AG04449 (cell line): ENCODE results near the gene ZFP92.

Experiments
- CTCF ChIA-PET: fragments of 350-600 bp; formaldehyde crosslinking; extraction: SDS; loops from one replicate; lab custom pipeline; 2021; ENCODE audit warnings: antibody characterized with exemption; lab: Yijun Ruan, JAX
- POLR2A ChIA-PET: fragments of 400-600, 350-600 bp; formaldehyde crosslinking; extraction: SDS; loops from one replicate; lab custom pipeline; 2020; ENCODE audit warnings: antibody characterized with exemption, inconsistent platforms; lab: Yijun Ruan, JAX
- DNase-seq: peaks from one replicate; pipeline ENCODE4 v3.0.0-alpha.2; 2010; ENCODE audit warnings: low read depth, low spot score
- H3K4me3 ChIP-seq: 2 replicates; pipeline ENCODE4 v1.5.1; 2011; ENCODE audit warnings: low read depth, mild to moderate bottlenecking, control low read depth, low read length
- TF ChIP-seq, protein P1 (sequence below): IDR thresholded peaks from one replicate; pipeline ENCODE4 v1.5.1; 2011; ENCODE audit warnings: mild to moderate bottlenecking, moderate library complexity, low read length, control low read depth, inconsistent platforms; ENCODE audit not compliant: insufficient read depth; ENCODE audit errors: missing control alignments

The ZFP92 gene

DNA sequence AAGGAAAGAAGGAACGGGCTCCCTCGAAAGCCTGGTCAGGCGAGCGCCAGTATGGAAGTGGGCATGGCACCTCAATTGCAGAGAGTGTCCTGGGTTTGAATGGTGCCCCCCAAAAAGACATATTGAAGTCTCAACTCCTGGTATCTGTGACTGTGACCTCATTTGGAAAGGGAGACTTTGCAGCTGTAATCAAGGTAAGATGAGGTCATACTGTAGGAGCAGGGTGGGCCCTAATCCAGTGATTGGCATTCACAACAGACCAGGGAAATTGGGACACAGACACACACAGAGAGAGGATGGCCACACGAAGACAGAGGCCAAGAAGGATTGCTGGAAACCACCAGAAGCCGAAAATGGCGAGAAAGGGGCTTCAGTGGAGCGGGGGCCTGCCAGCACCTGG lies 6.4 kb downstream of the ZFP92 start:
- DNase-seq = no peak
- TF ChIP-seq, protein P1, sequence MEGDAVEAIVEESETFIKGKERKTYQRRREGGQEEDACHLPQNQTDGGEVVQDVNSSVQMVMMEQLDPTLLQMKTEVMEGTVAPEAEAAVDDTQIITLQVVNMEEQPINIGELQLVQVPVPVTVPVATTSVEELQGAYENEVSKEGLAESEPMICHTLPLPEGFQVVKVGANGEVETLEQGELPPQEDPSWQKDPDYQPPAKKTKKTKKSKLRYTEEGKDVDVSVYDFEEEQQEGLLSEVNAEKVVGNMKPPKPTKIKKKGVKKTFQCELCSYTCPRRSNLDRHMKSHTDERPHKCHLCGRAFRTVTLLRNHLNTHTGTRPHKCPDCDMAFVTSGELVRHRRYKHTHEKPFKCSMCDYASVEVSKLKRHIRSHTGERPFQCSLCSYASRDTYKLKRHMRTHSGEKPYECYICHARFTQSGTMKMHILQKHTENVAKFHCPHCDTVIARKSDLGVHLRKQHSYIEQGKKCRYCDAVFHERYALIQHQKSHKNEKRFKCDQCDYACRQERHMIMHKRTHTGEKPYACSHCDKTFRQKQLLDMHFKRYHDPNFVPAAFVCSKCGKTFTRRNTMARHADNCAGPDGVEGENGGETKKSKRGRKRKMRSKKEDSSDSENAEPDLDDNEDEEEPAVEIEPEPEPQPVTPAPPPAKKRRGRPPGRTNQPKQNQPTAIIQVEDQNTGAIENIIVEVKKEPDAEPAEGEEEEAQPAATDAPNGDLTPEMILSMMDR = no peak
- ChIA-PET CTCF (no interaction called here), POLR2A (no interaction called here)
- H3K4me3 ChIP-seq = no peak overlapping the region

GRCh38 chrX:153420851-153421599 lies 9.8 kb downstream of the ZFP92 start:
- ChIA-PET CTCF (no interaction called here), POLR2A (no interaction called here)
- H3K4me3 ChIP-seq = no peak overlapping the region
- DNase-seq = no peak
- TF ChIP-seq, protein P1 = no peak

DNA sequence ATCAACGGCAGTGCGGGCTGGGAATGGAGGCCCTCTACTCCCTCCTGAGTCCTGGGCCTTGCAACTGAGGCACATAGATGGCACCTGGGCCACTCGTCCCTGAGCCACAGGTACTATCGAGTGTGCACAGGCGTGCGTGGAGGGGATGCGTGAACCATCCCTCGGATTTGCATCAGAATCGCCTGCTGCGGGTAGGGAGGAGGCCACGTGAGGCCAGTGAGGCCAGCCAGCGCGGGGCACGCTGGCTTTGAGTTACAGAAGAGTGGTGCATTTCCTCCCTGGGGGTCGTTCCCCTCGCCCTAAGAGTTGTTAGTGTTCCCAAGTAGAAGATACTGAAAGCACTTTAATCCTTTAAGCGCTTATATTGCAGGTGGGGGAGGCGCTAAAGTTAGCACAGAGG lies 10.6 kb downstream of the ZFP92 start:
- TF ChIP-seq, protein P1 = no peak
- no peak for DNase-seq
- POLR2A ChIA-PET = no interaction called here
- CTCF ChIA-PET = no interaction called here
- H3K4me3 ChIP-seq = no peak overlapping the region

GRCh38 chrX:153423652-153424051 lies 12.4 kb downstream of the ZFP92 start:
- no peak overlapping the region for H3K4me3 ChIP-seq
- TF ChIP-seq, protein P1 = no peak
- CTCF ChIA-PET = interaction anchor here (0.8 kb wide), 1 partner anchor 14 kb away, joined by 3 read pairs; no protein-coding TSS in a partner anchor
- POLR2A ChIA-PET = no interaction called here
- no peak for DNase-seq

GRCh38 chrX:153426204-153426603 lies 14.9 kb downstream of the ZFP92 start:
- no peak for DNase-seq
- no peak overlapping the region for H3K4me3 ChIP-seq
- CTCF ChIA-PET = interaction anchor here (1.5 kb wide), 1 partner anchor 13 kb away, joined by 5 read pairs; no protein-coding TSS in a partner anchor
- POLR2A ChIA-PET = no interaction called here
- TF ChIP-seq, protein P1 = no peak

DNA sequence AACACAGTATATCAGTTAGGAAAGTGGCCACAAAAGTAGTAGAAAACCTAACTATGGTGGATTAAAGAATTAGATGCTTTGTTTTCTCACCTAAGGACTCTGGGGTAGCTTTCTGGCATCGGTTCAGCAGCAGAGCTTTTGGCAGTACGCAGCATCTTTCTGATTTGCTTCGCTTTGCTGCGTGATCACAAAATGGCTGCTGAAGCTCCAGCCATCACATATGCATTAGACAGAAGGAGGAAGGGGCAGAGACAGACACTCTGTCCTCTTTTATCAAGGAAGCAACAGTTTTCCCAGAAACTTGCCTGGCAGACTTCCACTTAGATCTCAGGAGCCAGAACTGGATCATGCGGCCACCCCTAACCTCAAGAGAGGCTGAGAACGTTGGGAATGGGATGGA lies 19.5 kb downstream of the ZFP92 start:
- TF ChIP-seq, protein P1 = no peak
- no peak overlapping the region for H3K4me3 ChIP-seq
- ChIA-PET POLR2A (no interaction called here), CTCF (no interaction called here)
- no peak for DNase-seq
